Stimulated activated CD4-positive, alpha-beta T cell treated with anti-CD3 and anti-CD28 coated beads, Interleukin-4, amount 100 ng/mL, for 48 hours (primary cell): ENCODE results near the gene KRTAP5-8.
"Not testable (repeated sequence)": the region's sequence is repeated elsewhere in the genome, so short reads cannot be mapped to it uniquely, and the experiment has no call there.

Experiments
- DNase-seq, 2 donors: peaks; one replicate each; pipeline ENCODE4 v3.0.0-alpha.2; 2020; ENCODE audit warnings: low read depth in 2 of 2

The KRTAP5-8 gene

GRCh38 chr11:71574418-71574817 lies 36.6 kb downstream of the KRTAP5-8 start:
- no peak for DNase-seq

- no peak for DNase-seq
Observed at GRCh38 chr11:71575723-71576424, 38.0 kb downstream of the KRTAP5-8 start.

- DNase-seq, result not testable (repeated sequence)
Observed at GRCh38 chr11:71576688-71577465, 39.1 kb downstream of the KRTAP5-8 start.

- no peak for DNase-seq
Observed at GRCh38 chr11:71577469-71578004, 39.7 kb downstream of the KRTAP5-8 start.

GRCh38 chr11:71579513-71579912 lies 41.7 kb downstream of the KRTAP5-8 start:
- not testable (repeated sequence) for DNase-seq

GRCh38 chr11:71580057-71581003 lies 42.5 kb downstream of the KRTAP5-8 start:
- DNase-seq, result peak in 1 of 2 donors; percentile 7

GRCh38 chr11:71581826-71582225 lies 44.0 kb downstream of the KRTAP5-8 start:
- DNase-seq, result no peak

GRCh38 chr11:71582309-71582895 lies 44.6 kb downstream of the KRTAP5-8 start, which contains the start of gene KRTAP5-11:
KRTAP5-11 (minus strand) TSS chr11:71582875; CDS start chr11:71582837, 38 bp downstream.
- DNase-seq, result no peak

- not testable (repeated sequence) for DNase-seq
Observed at GRCh38 chr11:71582969-71583368, 45.1 kb downstream of the KRTAP5-8 start.

- not testable (repeated sequence) for DNase-seq
Observed at GRCh38 chr11:71585673-71586072, 47.8 kb downstream of the KRTAP5-8 start.

- DNase-seq, result not testable (repeated sequence)
Observed at GRCh38 chr11:71588314-71588713, 50.5 kb downstream of the KRTAP5-8 start.
